ENCODE results near the gene PTPRG. TPM values are rescaled to one million over a fixed set of nuclear protein-coding genes. Genes with fewer than 3 reads are reported as not detected.

The PTPRG gene
- total RNA-seq, 1 donor from 2014 or later: 11.1 TPM

- DNase-seq (ENCODE audit: low read depth): no peak
- no peaks in the 10 kb centered on the region for H3K27me3 ChIP-seq (ENCODE audit: control insufficient read depth, insufficient read depth, low read length)
- H3K4me3 ChIP-seq (ENCODE audit: low read depth, low read length): no peak overlapping the region
- FAIRE-seq: peak; percentile 13
- H3K36me3 ChIP-seq (ENCODE audit: control insufficient read depth, insufficient read depth, low read length): no peaks in the 10 kb centered on the region
- TF ChIP-seq, protein P1, sequence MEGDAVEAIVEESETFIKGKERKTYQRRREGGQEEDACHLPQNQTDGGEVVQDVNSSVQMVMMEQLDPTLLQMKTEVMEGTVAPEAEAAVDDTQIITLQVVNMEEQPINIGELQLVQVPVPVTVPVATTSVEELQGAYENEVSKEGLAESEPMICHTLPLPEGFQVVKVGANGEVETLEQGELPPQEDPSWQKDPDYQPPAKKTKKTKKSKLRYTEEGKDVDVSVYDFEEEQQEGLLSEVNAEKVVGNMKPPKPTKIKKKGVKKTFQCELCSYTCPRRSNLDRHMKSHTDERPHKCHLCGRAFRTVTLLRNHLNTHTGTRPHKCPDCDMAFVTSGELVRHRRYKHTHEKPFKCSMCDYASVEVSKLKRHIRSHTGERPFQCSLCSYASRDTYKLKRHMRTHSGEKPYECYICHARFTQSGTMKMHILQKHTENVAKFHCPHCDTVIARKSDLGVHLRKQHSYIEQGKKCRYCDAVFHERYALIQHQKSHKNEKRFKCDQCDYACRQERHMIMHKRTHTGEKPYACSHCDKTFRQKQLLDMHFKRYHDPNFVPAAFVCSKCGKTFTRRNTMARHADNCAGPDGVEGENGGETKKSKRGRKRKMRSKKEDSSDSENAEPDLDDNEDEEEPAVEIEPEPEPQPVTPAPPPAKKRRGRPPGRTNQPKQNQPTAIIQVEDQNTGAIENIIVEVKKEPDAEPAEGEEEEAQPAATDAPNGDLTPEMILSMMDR (IDR thresholded peaks at IDR 0.05; ENCODE audit: insufficient read depth, low read length, severe bottlenecking): no peak
These were observed 216.1 kb downstream of the PTPRG start for GRCh38 chr3:61777483-61777882.

DNA sequence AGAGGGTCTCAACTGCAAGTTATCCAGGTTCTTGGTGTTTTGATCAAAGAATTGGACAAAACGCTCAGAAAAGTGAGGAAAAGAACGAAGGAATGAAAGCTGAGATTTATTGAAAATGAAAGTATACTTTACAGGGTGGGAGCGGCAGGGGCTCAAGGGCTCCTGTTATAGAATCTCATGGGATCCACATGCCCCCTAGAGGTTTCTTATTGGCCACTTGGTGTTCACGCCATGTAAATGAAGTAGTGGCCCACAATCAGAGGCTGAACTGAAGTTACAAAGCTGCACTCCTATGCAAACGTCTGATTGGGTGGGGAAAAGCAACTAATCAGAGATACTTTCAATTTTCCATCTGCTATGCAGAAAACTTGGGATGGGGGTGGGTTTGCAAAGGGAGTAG lies 216.7 kb downstream of the PTPRG start:
- Histone ChIP-seq H3K4me3 (ENCODE audit: low read depth, low read length) (no peak overlapping the region), H3K36me3 (ENCODE audit: control insufficient read depth, insufficient read depth, low read length) (no peaks in the 10 kb centered on the region), H3K27me3 (ENCODE audit: control insufficient read depth, insufficient read depth, low read length) (no peaks in the 10 kb centered on the region)
- DNase-seq (ENCODE audit: low read depth) (no peak), FAIRE-seq (no peak)
- TF ChIP-seq, protein P1 (IDR thresholded peaks at IDR 0.05; ENCODE audit: insufficient read depth, low read length, severe bottlenecking): no peak

GRCh38 chr3:61780016-61780415 lies 218.6 kb downstream of the PTPRG start:
- no peak for FAIRE-seq
- DNase-seq (ENCODE audit: low read depth): peak; percentile 35
- no peaks in the 10 kb centered on the region for H3K27me3 ChIP-seq (ENCODE audit: control insufficient read depth, insufficient read depth, low read length)
- TF ChIP-seq, protein P1 (IDR thresholded peaks at IDR 0.05; ENCODE audit: insufficient read depth, low read length, severe bottlenecking): no peak
- no peak overlapping the region for H3K4me3 ChIP-seq (ENCODE audit: low read depth, low read length)
- no peaks in the 10 kb centered on the region for H3K36me3 ChIP-seq (ENCODE audit: control insufficient read depth, insufficient read depth, low read length)

GRCh38 chr3:61780455-61781228 lies 219.3 kb downstream of the PTPRG start:
- peak; percentile 15 for DNase-seq (ENCODE audit: low read depth)
- Histone ChIP-seq H3K27me3 (ENCODE audit: control insufficient read depth, insufficient read depth, low read length) (no peaks in the 10 kb centered on the region), H3K36me3 (ENCODE audit: control insufficient read depth, insufficient read depth, low read length) (no peaks in the 10 kb centered on the region), H3K4me3 (ENCODE audit: low read depth, low read length) (no peak overlapping the region)
- FAIRE-seq: no peak
- TF ChIP-seq, protein P1 (IDR thresholded peaks at IDR 0.05; ENCODE audit: insufficient read depth, low read length, severe bottlenecking): no peak

GRCh38 chr3:61783993-61784718 lies 222.8 kb downstream of the PTPRG start:
- no peak overlapping the region for H3K4me3 ChIP-seq (ENCODE audit: low read depth, low read length)
- DNase-seq (ENCODE audit: low read depth) (peak; percentile 10), FAIRE-seq (no peak)
- H3K27me3 ChIP-seq (ENCODE audit: control insufficient read depth, insufficient read depth, low read length): no peaks in the 10 kb centered on the region
- H3K36me3 ChIP-seq (ENCODE audit: control insufficient read depth, insufficient read depth, low read length): no peaks in the 10 kb centered on the region
- TF ChIP-seq, protein P1 (IDR thresholded peaks at IDR 0.05; ENCODE audit: insufficient read depth, low read length, severe bottlenecking): no peak
